ENCODE measurements around the gene TAPBPL. TPM values are rescaled to one million over a fixed set of nuclear protein-coding genes. Genes with fewer than 3 reads are reported as not detected.

The TAPBPL gene
- total and polyA plus RNA-seq, 2 of the 13 experiments (the other 11 are each of a cell fraction or from before 2014, with no cell fraction given) = 10.0 to 14.5 TPM

- no peak for TF ChIP-seq MLXIP (CRISPR knock-in tag; IDR thresholded peaks at IDR 0.05; ENCODE audit: borderline replicate concordance)
- TF ChIP-seq ZFP90 (CRISPR knock-in tag; IDR thresholded peaks at IDR 0.05; ENCODE audit: borderline replicate concordance) = no peak
- no peak; the same call in 1 of the 2 replicates for TF ChIP-seq POGK (CRISPR knock-in tag; conservative IDR thresholded peaks at IDR 0.05)
- no peak for TF ChIP-seq PAWR (CRISPR knock-in tag; IDR thresholded peaks at IDR 0.05; ENCODE audit: borderline replicate concordance)
- TF ChIP-seq ZBTB38 (CRISPR knock-in tag; IDR thresholded peaks at IDR 0.05) = no peak
- no peak for TF ChIP-seq RFX1 (IDR thresholded peaks at IDR 0.05)
- no peak for TF ChIP-seq RFXANK (CRISPR knock-in tag; IDR thresholded peaks at IDR 0.05)
- no peak for TF ChIP-seq ZNF691 (CRISPR knock-in tag; IDR thresholded peaks at IDR 0.05; ENCODE audit: borderline replicate concordance, low read depth)
- peak; percentile 49 for TF ChIP-seq POGZ (CRISPR knock-in tag; IDR thresholded peaks at IDR 0.05)
- no peak for TF ChIP-seq UBTF (CRISPR knock-in tag; IDR thresholded peaks at IDR 0.05)
- no peak; the same call in 1 of the 2 replicates for TF ChIP-seq THAP11 (CRISPR knock-in tag; IDR thresholded peaks at IDR 0.05)
- TF ChIP-seq ZNF569 (CRISPR knock-in tag; IDR thresholded peaks at IDR 0.05; ENCODE audit: borderline replicate concordance) = no peak; the same call in 1 of the 2 replicates
- peak; percentile 68; the same call in 1 of the 2 replicates for TF ChIP-seq SIN3A (IDR thresholded peaks at IDR 0.05; ENCODE audit: borderline replicate concordance, low read depth, low read length)
- TF ChIP-seq JUNB (CRISPR knock-in tag; IDR thresholded peaks at IDR 0.05; ENCODE audit: borderline replicate concordance) = 0 out of 2 replicates have a peak, but pooled peaks have one; percentile 23
- 0 out of 2 replicates have a peak, but pooled peaks have one; percentile 43 for TF ChIP-seq BATF2 (CRISPR knock-in tag; IDR thresholded peaks at IDR 0.05)
- no peak for TF ChIP-seq ZNF432 (CRISPR knock-in tag; IDR thresholded peaks at IDR 0.05; ENCODE audit: borderline replicate concordance)
Measured at GRCh38 chr12:6493497-6494257, 41.8 kb downstream of the TAPBPL start, which contains the start of gene NCAPD2 (continued).

All from HepG2 (cell line).